Type B pancreatic cell (in vitro differentiated cells): ENCODE results near the gene TCTA. TPM values are rescaled to one million over a fixed set of nuclear protein-coding genes. Genes with fewer than 3 reads are reported as not detected.

Experiments used
- DNase-seq: peaks from one replicate; pipeline ENCODE4 v3.0.0; 2021; ENCODE audit warnings: mixed read lengths; ENCODE audit not compliant: unreplicated experiment; ENCODE audit errors: extremely low spot score
- H3K27ac Mint-ChIP-seq: 2 replicates; pipeline ENCODE4 v1.8.0; 2021; ENCODE audit warnings: mild to moderate bottlenecking, mixed read lengths
- H3K27me3 Mint-ChIP-seq: 2 replicates; pipeline ENCODE4 v1.8.0; 2021; ENCODE audit warnings: mixed read lengths
- H3K36me3 Mint-ChIP-seq: 2 replicates; pipeline ENCODE4 v1.8.0; 2021; ENCODE audit warnings: mixed read lengths
- H3K4me1 Mint-ChIP-seq: one replicate; pipeline ENCODE4 v1.8.0; 2021; ENCODE audit warnings: mixed read lengths; ENCODE audit not compliant: unreplicated experiment
- H3K4me3 Mint-ChIP-seq: 2 replicates; pipeline ENCODE4 v1.8.0; 2021; ENCODE audit warnings: mild to moderate bottlenecking, mixed read lengths
- H3K9me3 Mint-ChIP-seq: 2 replicates; pipeline ENCODE4 v1.8.0; 2021; ENCODE audit warnings: mixed read lengths
- total RNA-seq: library from RNA; stranded (reverse); gene quantifications from 2 replicates; pipeline ENCODE4 v1.2.1, GENCODE V29; 2021; ENCODE audit warnings: low replicate concordance
- TF ChIP-seq, protein P1 (sequence below): fragments of 200-600 bp; sonication (generic); conservative IDR thresholded peaks from 2 replicates; pipeline ENCODE4 v1.5.0; 2021; ENCODE audit warnings: antibody characterized with exemption, mild to moderate bottlenecking

Gene TCTA
- total RNA-seq, 1 donor from 2014 or later = 25.0 TPM

DNA sequence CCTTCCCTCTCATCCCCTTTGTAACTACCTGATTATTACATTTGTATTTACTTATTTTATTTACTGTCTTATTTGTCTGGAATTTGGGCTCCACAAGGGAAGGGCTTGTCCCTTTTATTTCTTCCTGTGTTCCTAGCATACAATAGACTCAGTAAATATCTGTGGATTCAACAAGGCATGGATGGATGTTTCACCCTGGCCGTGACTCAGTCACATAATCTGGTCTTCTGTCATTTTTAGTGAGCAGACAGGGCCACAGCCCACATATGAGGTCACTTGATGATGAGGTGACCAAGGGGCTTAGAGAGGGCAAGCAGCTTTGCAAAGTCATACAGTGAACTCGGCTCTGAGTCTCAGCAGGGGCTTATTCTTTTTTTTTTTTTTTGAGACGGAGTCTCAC is 50.0 kb downstream of the TCTA start:
- no peaks in the 10 kb centered on the region for H3K9me3 Mint-ChIP-seq
- TF ChIP-seq, protein P1, sequence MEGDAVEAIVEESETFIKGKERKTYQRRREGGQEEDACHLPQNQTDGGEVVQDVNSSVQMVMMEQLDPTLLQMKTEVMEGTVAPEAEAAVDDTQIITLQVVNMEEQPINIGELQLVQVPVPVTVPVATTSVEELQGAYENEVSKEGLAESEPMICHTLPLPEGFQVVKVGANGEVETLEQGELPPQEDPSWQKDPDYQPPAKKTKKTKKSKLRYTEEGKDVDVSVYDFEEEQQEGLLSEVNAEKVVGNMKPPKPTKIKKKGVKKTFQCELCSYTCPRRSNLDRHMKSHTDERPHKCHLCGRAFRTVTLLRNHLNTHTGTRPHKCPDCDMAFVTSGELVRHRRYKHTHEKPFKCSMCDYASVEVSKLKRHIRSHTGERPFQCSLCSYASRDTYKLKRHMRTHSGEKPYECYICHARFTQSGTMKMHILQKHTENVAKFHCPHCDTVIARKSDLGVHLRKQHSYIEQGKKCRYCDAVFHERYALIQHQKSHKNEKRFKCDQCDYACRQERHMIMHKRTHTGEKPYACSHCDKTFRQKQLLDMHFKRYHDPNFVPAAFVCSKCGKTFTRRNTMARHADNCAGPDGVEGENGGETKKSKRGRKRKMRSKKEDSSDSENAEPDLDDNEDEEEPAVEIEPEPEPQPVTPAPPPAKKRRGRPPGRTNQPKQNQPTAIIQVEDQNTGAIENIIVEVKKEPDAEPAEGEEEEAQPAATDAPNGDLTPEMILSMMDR = no peak
- peaks cover 28% of the 10 kb centered on the region for H3K4me1 Mint-ChIP-seq
- no peak for DNase-seq
- peak overlapping the region; percentile 93 for H3K27ac Mint-ChIP-seq
- H3K27me3 Mint-ChIP-seq = no peaks in the 10 kb centered on the region
- no peaks in the 10 kb centered on the region for H3K36me3 Mint-ChIP-seq
- H3K4me3 Mint-ChIP-seq = peak overlapping the region; percentile 37

DNA sequence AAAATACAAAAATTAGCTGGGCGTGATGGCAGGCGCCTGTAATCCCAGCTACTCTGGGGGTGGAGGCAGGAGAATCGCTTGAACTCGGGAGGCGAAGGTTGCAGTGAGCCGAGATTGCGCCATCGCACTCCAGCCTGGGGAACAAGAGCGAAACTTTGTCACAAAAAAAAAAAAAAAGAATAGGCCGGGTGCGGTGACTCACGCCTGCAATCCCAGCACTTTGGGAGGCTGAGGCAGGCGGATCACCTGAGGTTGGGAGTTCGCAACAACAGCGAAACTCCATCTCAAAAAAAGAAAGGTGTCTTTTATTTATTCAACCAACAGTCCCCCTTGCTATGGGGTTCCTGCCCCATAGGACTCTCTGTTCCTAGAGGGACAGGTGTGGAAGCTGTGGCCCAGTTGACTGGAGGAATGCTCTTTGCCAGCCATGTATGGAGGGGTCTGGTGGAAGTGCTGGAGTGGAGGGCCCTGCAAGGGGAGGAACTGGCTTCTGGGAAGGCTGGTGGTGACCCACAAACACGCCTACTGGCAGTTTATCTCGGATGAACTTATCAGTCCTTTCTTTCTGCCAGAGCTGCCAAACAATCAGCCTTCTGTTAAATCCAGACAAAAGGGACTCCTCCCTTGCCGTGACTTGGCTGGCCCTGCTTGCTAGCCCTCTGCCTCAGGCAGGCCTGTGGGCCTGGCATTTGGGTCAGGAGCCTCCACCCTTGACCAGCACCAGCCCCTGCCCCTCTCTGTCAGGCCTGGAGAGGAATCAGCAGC is 53.2 kb downstream of the TCTA start:
- peaks cover 24% of the 10 kb centered on the region for H3K4me1 Mint-ChIP-seq
- H3K4me3 Mint-ChIP-seq = no peak overlapping the region
- peak overlapping the region; percentile 58 for H3K27ac Mint-ChIP-seq
- no peak for DNase-seq
- no peaks in the 10 kb centered on the region for H3K27me3 Mint-ChIP-seq
- TF ChIP-seq, protein P1 = no peak
- H3K9me3 Mint-ChIP-seq = no peaks in the 10 kb centered on the region
- no peaks in the 10 kb centered on the region for H3K36me3 Mint-ChIP-seq

Other genes with a start within 250 kb of the TCTA start
- gene CCDC71, start 246.1 kb upstream of the TCTA start, total RNA-seq = 27.4 and 28.5 TPM in 2 replicates
- 42.1 and 57.6 TPM in 2 replicates for gene KLHDC8B, start 240.8 kb upstream of the TCTA start, total RNA-seq
- 5.6 and 10.7 TPM in 2 replicates for gene C3orf62, start 135.2 kb upstream of the TCTA start, total RNA-seq
- 48.1 and 48.8 TPM in 2 replicates for gene USP4, start 72.4 kb upstream of the TCTA start, total RNA-seq
- gene GPX1, start 54.1 kb upstream of the TCTA start, total RNA-seq = 114 and 132 TPM in 2 replicates
- gene RHOA, start 447 bp upstream of the TCTA start, total RNA-seq = 300 and 325 TPM in 2 replicates
- 12.5 and 21.6 TPM in 2 replicates for gene AMT, start 10.1 kb downstream of the TCTA start, total RNA-seq
- gene NICN1, start 16.9 kb downstream of the TCTA start, total RNA-seq = 16.2 and 27.1 TPM in 2 replicates
- gene DAG1, start 57.8 kb downstream of the TCTA start, total RNA-seq = 84.3 and 126 TPM in 2 replicates
- 3.9 and 4.0 TPM in 2 replicates for gene BSN, start 142.1 kb downstream of the TCTA start, total RNA-seq